SU-DHL-6 (cell line): ENCODE data around the gene STIL.
"Not testable (repeated sequence)": the region's sequence is repeated elsewhere in the genome, so short reads cannot be mapped to it uniquely, and the experiment has no call there.

Experiments used
- H2AFZ ChIP-seq: fragments of 200-600 bp; sonication (generic); 2 replicates; pipeline ENCODE4 v1.6.1; 2014; ENCODE audit warnings: low read depth, mild to moderate bottlenecking, moderate library complexity, mixed read lengths, antibody characterized with exemption, low read length; ENCODE audit not compliant: severe bottlenecking
- H3F3A ChIP-seq: fragments of 200-600 bp; shearing (Covaris generic); 2 replicates; pipeline ENCODE4 v1.6.0; 2016; ENCODE audit warnings: antibody characterized with exemption, mild to moderate bottlenecking; ENCODE audit not compliant: insufficient read depth
- H3K27ac ChIP-seq: fragments of 200-600 bp; sonication (generic); 2 replicates; pipeline ENCODE4 v1.5.1; 2016; ENCODE audit warnings: low read depth, mild to moderate bottlenecking, low read length, moderate library complexity, mixed read lengths
- H3K27me3 ChIP-seq: fragments of 200-600 bp; sonication (generic), shearing (Covaris generic); 2 replicates; pipeline ENCODE4 v1.6.0; 2014; ENCODE audit warnings: mild to moderate bottlenecking, low read length
- H3K36me3 ChIP-seq: fragments of 200-600 bp; sonication (generic); 2 replicates; pipeline ENCODE4 v1.6.1; 2014; ENCODE audit warnings: mild to moderate bottlenecking, low read length, mixed read lengths
- H3K4me2 ChIP-seq: fragments of 300-600, 200-600 bp; shearing (Covaris generic), sonication (generic); 2 replicates; pipeline ENCODE4 v1.6.0; 2014; ENCODE audit warnings: low read length, low read depth, mild to moderate bottlenecking; ENCODE audit not compliant: poor library complexity, severe bottlenecking
- H3K4me3 ChIP-seq: fragments of 200-600 bp; sonication (generic); 2 replicates; pipeline ENCODE4 v1.5.1; 2014; ENCODE audit warnings: antibody characterized with exemption, low read length, mild to moderate bottlenecking, mixed read lengths; ENCODE audit not compliant: insufficient read depth, poor library complexity, severe bottlenecking
- H3K79me2 ChIP-seq: fragments of 200-600 bp; sonication (generic); 2 replicates; pipeline ENCODE4 v1.6.1; 2014; ENCODE audit warnings: mild to moderate bottlenecking, low read length, moderate library complexity; ENCODE audit not compliant: insufficient read depth
- H3K9ac ChIP-seq: fragments of 200-600 bp; sonication (generic); 2 replicates; pipeline ENCODE4 v1.7.0; 2014; ENCODE audit warnings: mild to moderate bottlenecking, low read length
- H3K9me2 ChIP-seq: fragments of 200-600 bp; sonication (generic); replicated peaks from 2 replicates; pipeline ENCODE4 v1.6.1; 2014; ENCODE audit warnings: low read length; ENCODE audit not compliant: insufficient read depth
- H3K9me3 ChIP-seq: fragments of 200-600 bp; sonication (generic); 2 replicates; pipeline ENCODE4 v1.6.1; 2014; ENCODE audit warnings: low read length, mixed read lengths; ENCODE audit not compliant: insufficient read depth
- H4K20me1 ChIP-seq: fragments of 200-600 bp; sonication (generic); 2 replicates; pipeline ENCODE4 v1.6.1; 2014; ENCODE audit warnings: low read depth, mild to moderate bottlenecking, antibody characterized with exemption, low read length, moderate library complexity, mixed read lengths
- CTCF ChIP-seq: fragments of 200-600 bp; sonication (generic); IDR thresholded peaks from one replicate; pipeline ENCODE4 v1.5.1; 2017; ENCODE audit warnings: antibody characterized with exemption, mild to moderate bottlenecking, low read length, moderate library complexity; ENCODE audit not compliant: insufficient read depth, poor library complexity, severe bottlenecking
- EZH2phosphoT487 ChIP-seq: fragments of 200-600 bp; sonication (generic), shearing (Covaris generic); conservative IDR thresholded peaks from 2 replicates; pipeline ENCODE4 v1.6.1; 2018; ENCODE audit warnings: mild to moderate bottlenecking, antibody characterized with exemption, low read length, moderate library complexity, mixed read lengths

STIL gene

GRCh38 chr1:47207803-47208373 lies 106.1 kb downstream of the STIL start:
- no peak for TF ChIP-seq EZH2phosphoT487
- TF ChIP-seq CTCF = no peak
- Histone ChIP-seq H3K9me3 (0 out of 2 replicates have a peak, but pooled peaks cover 4% of the 10 kb centered on the region), H4K20me1 (no peaks in the 10 kb centered on the region), H3K27me3 (no peaks in the 10 kb centered on the region), H3K9me2 (no peaks in the 10 kb centered on the region), H3K36me3 (no peaks in the 10 kb centered on the region), H3K79me2 (no peaks in the 10 kb centered on the region), H3K4me2 (no peak overlapping the region), H3K27ac (no peak overlapping the region), H3K4me3 (no peak overlapping the region), H3F3A (no peaks in the 10 kb centered on the region), H2AFZ (no peak overlapping the region), H3K9ac (no peak overlapping the region)

GRCh38 chr1:47205918-47206317 lies 108.0 kb downstream of the STIL start:
- Histone ChIP-seq H3K27ac (no peak overlapping the region), H3K27me3 (no peaks in the 10 kb centered on the region), H3K4me2 (no peak overlapping the region), H3K36me3 (no peaks in the 10 kb centered on the region), H3K4me3 (no peak overlapping the region), H3F3A (no peaks in the 10 kb centered on the region), H3K9me3 (0 out of 2 replicates have a peak, but pooled peaks cover 5% of the 10 kb centered on the region), H3K9ac (no peak overlapping the region), H3K9me2 (no peaks in the 10 kb centered on the region), H3K79me2 (no peaks in the 10 kb centered on the region), H4K20me1 (no peaks in the 10 kb centered on the region), H2AFZ (no peak overlapping the region)
- no peak for TF ChIP-seq CTCF
- no peak for TF ChIP-seq EZH2phosphoT487

GRCh38 chr1:47203504-47203903 lies 110.4 kb downstream of the STIL start:
- H4K20me1 ChIP-seq, H3K9me3 ChIP-seq, H3K27me3 ChIP-seq, H3K4me2 ChIP-seq, H3K9me2 ChIP-seq, H3K27ac ChIP-seq, H3K9ac ChIP-seq, H3K79me2 ChIP-seq, H2AFZ ChIP-seq, H3F3A ChIP-seq, H3K4me3 ChIP-seq, H3K36me3 ChIP-seq: not testable (repeated sequence)

- Histone ChIP-seq H3F3A (no peaks in the 10 kb centered on the region), H3K9me2 (no peaks in the 10 kb centered on the region), H2AFZ (no peak overlapping the region), H3K9ac (no peak overlapping the region), H3K9me3 (0 out of 2 replicates have a peak, but pooled peaks cover 5% of the 10 kb centered on the region), H4K20me1 (no peaks in the 10 kb centered on the region), H3K4me3 (no peak overlapping the region), H3K36me3 (no peaks in the 10 kb centered on the region), H3K27me3 (no peaks in the 10 kb centered on the region), H3K4me2 (no peak overlapping the region), H3K27ac (no peak overlapping the region), H3K79me2 (no peaks in the 10 kb centered on the region)
- no peak for TF ChIP-seq CTCF
- TF ChIP-seq EZH2phosphoT487 = no peak
Observed at GRCh38 chr1:47201179-47201578, 112.8 kb downstream of the STIL start.
